GM12878 (cell line): ENCODE results near the gene PRRT1. TPM values are rescaled to one million over a fixed set of nuclear protein-coding genes. Genes with fewer than 3 reads are reported as not detected.

Experiments
- ATAC-seq: fragments of 200-7000 bp; cut with Tn5 transposase; 3 replicates; pipeline ENCODE4 v1.9.1; 2020; ENCODE audit warnings: mild to moderate bottlenecking, moderate library complexity
- BruUV-seq: library from RNA; stranded (reverse); fragments of 400-500 nt; replicated peaks from 2 replicates; lab custom pipeline; 2021; lab: Mats Ljungman, UMichigan
- CTCF ChIA-PET: fragments of 300-600 bp; sonication (Branson Sonifier 250); formaldehyde crosslinking; extraction: SDS; loops from one replicate; lab custom pipeline; 2021; ENCODE audit warnings: inconsistent platforms; lab: Yijun Ruan, JAX
- POLR2A ChIA-PET: fragments of 350-600 bp; formaldehyde crosslinking; extraction: SDS; loops from one replicate; lab custom pipeline; 2021; ENCODE audit warnings: inconsistent platforms; lab: Charles Lee
- RAD21 ChIA-PET: fragments of 300-600 bp; sonication (Branson Sonifier 250); formaldehyde crosslinking; loops from one replicate; lab custom pipeline; 2023; ENCODE audit warnings: antibody characterized with exemption; ENCODE audit not compliant: unreplicated experiment; lab: Charles Lee
- SMC1A ChIA-PET: fragments of 300-600 bp; sonication (Branson Sonifier 250); formaldehyde crosslinking; loops from one replicate; lab custom pipeline; 2023; ENCODE audit not compliant: unreplicated experiment, uncharacterized antibody; lab: Charles Lee
- DNase-seq: peaks from one replicate; pipeline ENCODE4 v3.0.0-alpha.2; 2011; ENCODE audit warnings: low read depth, low spot score
- FAIRE-seq: peaks from 3 replicates; lab custom pipeline; 2011; peaks lifted over from hg19 to GRCh38; lab: Jason Lieb, UNC
- H2AFZ ChIP-seq: 2 replicates; pipeline ENCODE4 v1.6.0; 2011; ENCODE audit warnings: low read depth, low read length, control low read depth; ENCODE audit not compliant: control insufficient read depth
- H3K27ac ChIP-seq: 2 replicates; pipeline ENCODE4 v1.5.1; 2011; ENCODE audit warnings: control low read depth; ENCODE audit not compliant: control insufficient read depth, insufficient read depth
- H3K27me3 ChIP-seq, 2 experiments: replicated peaks in 1 of 2; 2 replicates each; pipeline versions ENCODE4 v1.6.0 to v1.6.1; 2011; ENCODE audit warnings: low read length in 1 of 2; ENCODE audit not compliant: control insufficient read depth in 2 of 2, insufficient read depth in 2 of 2
- H3K36me3 ChIP-seq, 2 experiments: 2 replicates each; pipeline ENCODE4 v1.5.1; 2011; ENCODE audit warnings: low read length in 1 of 2; ENCODE audit not compliant: control insufficient read depth in 2 of 2, insufficient read depth in 2 of 2
- H3K4me1 ChIP-seq: 2 replicates; pipeline ENCODE4 v1.6.1; 2011; ENCODE audit warnings: mild to moderate bottlenecking, low read length, moderate library complexity, mixed read lengths; ENCODE audit not compliant: control insufficient read depth, insufficient read depth
- H3K4me2 ChIP-seq: 2 replicates; pipeline ENCODE4 v1.6.0; 2011; ENCODE audit warnings: control low read depth; ENCODE audit not compliant: control insufficient read depth, insufficient read depth
- H3K4me3 ChIP-seq: fragments of 200-600 bp; sonication (generic); 2 replicates; pipeline ENCODE4 v1.5.1; 2016
- H3K79me2 ChIP-seq: 2 replicates; pipeline ENCODE4 v1.6.0; 2011; ENCODE audit warnings: low read length; ENCODE audit not compliant: control insufficient read depth, insufficient read depth
- H3K9ac ChIP-seq: 2 replicates; pipeline ENCODE4 v1.8.0; 2011; ENCODE audit warnings: low read length, control low read depth, mixed read lengths; ENCODE audit not compliant: control insufficient read depth, insufficient read depth
- H3K9me3 ChIP-seq: replicated peaks from 3 replicates; pipeline ENCODE4 v1.5.1; 2011; ENCODE audit warnings: mild to moderate bottlenecking, low read length; ENCODE audit not compliant: control insufficient read depth, insufficient read depth
- H4K20me1 ChIP-seq: 2 replicates; pipeline ENCODE4 v1.6.0; 2011; ENCODE audit not compliant: control insufficient read depth, insufficient read depth
- BCL11A ChIP-seq: IDR thresholded peaks from 2 replicates; pipeline ENCODE4 v1.6.1; 2011; ENCODE audit warnings: low read depth, low read length
- CHD4 ChIP-seq: fragments of 200-600 bp; sonication (generic); IDR thresholded peaks from 2 replicates; pipeline ENCODE4 v1.6.1; 2016; ENCODE audit warnings: mild to moderate bottlenecking
- HCFC1 ChIP-seq: fragments of 150-350 bp; IDR thresholded peaks from 2 replicates; pipeline ENCODE4 v1.6.1; 2014; ENCODE audit warnings: low read length
- IKZF2 ChIP-seq, 2 experiments: fragments of 450-650 bp; IDR thresholded peaks; 2 replicates each; pipeline ENCODE4 v1.6.1; 2017; ENCODE audit warnings: mild to moderate bottlenecking in 2 of 2, moderate library complexity in 2 of 2
- MLLT1 ChIP-seq: fragments of 450-650 bp; IDR thresholded peaks from 2 replicates; pipeline ENCODE4 v1.6.1; 2016; ENCODE audit warnings: mild to moderate bottlenecking
- NRF1 ChIP-seq: conservative IDR thresholded peaks from 2 replicates; pipeline ENCODE4 v1.6.1; 2011; ENCODE audit warnings: mild to moderate bottlenecking, low read depth, low read length, improper control_type of control experiment
- POU2F2 ChIP-seq: IDR thresholded peaks from 3 replicates; pipeline ENCODE4 v1.6.1; 2011; ENCODE audit warnings: low read depth, mild to moderate bottlenecking, low read length, borderline replicate concordance
- RCOR1 ChIP-seq: conservative IDR thresholded peaks from 2 replicates; pipeline ENCODE4 v1.6.1; 2012; ENCODE audit warnings: low read depth, low read length, improper control_type of control experiment
- RFX5 ChIP-seq: IDR thresholded peaks from 2 replicates; pipeline ENCODE4 v1.6.1; 2011; ENCODE audit warnings: low read depth, low read length, improper control_type of control experiment
- SIX5 ChIP-seq: IDR thresholded peaks from 2 replicates; pipeline ENCODE4 v1.6.1; 2011; ENCODE audit warnings: mild to moderate bottlenecking, low read depth, low read length, moderate library complexity; ENCODE audit not compliant: severe bottlenecking
- SPI1 ChIP-seq: IDR thresholded peaks from 2 replicates; pipeline ENCODE4 v1.6.1; 2011; ENCODE audit warnings: low read depth, mild to moderate bottlenecking, low read length, moderate library complexity, borderline replicate concordance; ENCODE audit not compliant: insufficient read depth
- SUPT20H ChIP-seq: IDR thresholded peaks from 2 replicates; pipeline ENCODE4 v1.6.1; 2011; ENCODE audit warnings: low read depth, mild to moderate bottlenecking, low read length, moderate library complexity, borderline replicate concordance; ENCODE audit not compliant: control insufficient read depth
- ZNF274 ChIP-seq: IDR thresholded peaks from one replicate; pipeline ENCODE4 v1.8.0; 2011; ENCODE audit not compliant: insufficient read length, insufficient read depth
- WGBS: methylation state at CpG from one replicate; pipeline ENCODE4 v1.1.6; 2016; ENCODE audit warnings: low lambda C conversion rate; ENCODE audit not compliant: insufficient replicate concordance, insufficient coverage; ENCODE audit errors: missing lambda C conversion rate; 5-methylcytosine and 5-hydroxymethylcytosine counted together
- in situ Hi-C: fragments of 300-500 bp; cut with MboI; formaldehyde crosslinking; loops from 9 replicates; pipeline ENCODE4 v1.14.3; 2018; ENCODE audit warnings: mixed read lengths
- intact Hi-C: fragments of 100-400 bp; cut with micrococcal nuclease; formaldehyde crosslinking; loops from one replicate; pipeline ENCODE4 v1.14.2; 2022; ENCODE audit not compliant: unreplicated experiment
- polyA plus RNA-seq, 11 experiments: library from polyadenylated mRNA; depleted of rRNA in 4 of 11; unstranded in 6 of 11; stranded (reverse) in 5 of 11; fragments of >200 nt; fragmentation: Nextera tagmentation in 4 of 11; fragmentation: Illumina TruSeq in 1 of 11; extraction: Ambion mirVana in 4 of 11; extraction: Trizol in 1 of 11; gene quantifications; 1 replicate in 1 of 11; 2 replicates in 10 of 11; pipeline versions ENCODE4 v1.2.1 to v1.2.3, GENCODE V29; 2011 to 2016; ENCODE audit warnings: inconsistent platforms in 2 of 11, missing spikeins in 2 of 11, low read depth in 1 of 11
- total RNA-seq, 4 experiments: library from RNA; depleted of rRNA in 3 of 4; stranded (reverse); fragments of >200 nt in 3 of 4; fragmentation: Illumina TruSeq in 1 of 4; extraction: Trizol in 1 of 4; gene quantifications; 2 replicates each; pipeline versions ENCODE4 v1.2.1 to v1.2.3, GENCODE V29; 2013 to 2021
- TF ChIP-seq, protein P1 (sequence below): IDR thresholded peaks from 2 replicates; pipeline ENCODE4 v1.6.1; 2011; ENCODE audit warnings: low read depth, low read length, improper control_type of control experiment, borderline replicate concordance

The PRRT1 gene
- total and polyA plus RNA-seq, 10 of the 15 experiments (the other 5 are each of a cell fraction or from before 2014, with no cell fraction given): 0.04 to 0.15 (median 0.10) TPM; not detected in 6

DNA sequence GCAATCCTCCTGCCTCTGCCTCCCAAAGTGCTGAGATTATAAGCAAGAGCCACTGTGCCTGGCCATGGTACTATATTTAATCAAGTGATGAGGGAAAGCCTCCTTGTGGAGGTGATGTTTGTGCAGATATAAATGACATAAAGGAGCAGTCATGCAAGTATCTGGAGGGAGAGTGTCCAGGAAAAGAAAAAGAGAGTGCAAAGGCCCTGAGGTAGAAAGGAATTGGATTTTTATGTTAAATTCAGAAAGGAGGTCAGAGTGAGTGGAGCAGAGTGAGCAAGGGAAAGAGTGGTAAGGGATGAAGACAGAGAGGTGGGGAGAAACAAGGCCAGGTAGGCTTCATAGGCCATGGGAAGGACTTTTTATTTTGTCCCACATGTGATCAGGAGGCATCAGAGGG lies 14.3 kb downstream of the PRRT1 start:
- BruUV-seq: no TSS peak

GRCh38 chr6:32133786-32134185 lies 18.0 kb downstream of the PRRT1 start:
- peaks cover 4% of the 10 kb centered on the region for H3K4me1 ChIP-seq
- BruUV-seq: no TSS peak
- no peak overlapping the region for H3K27ac ChIP-seq
- H3K9me3 ChIP-seq: no peaks in the 10 kb centered on the region
- POLR2A ChIA-PET: no interaction called here
- H3K4me3 ChIP-seq: no peak overlapping the region
- in situ Hi-C loops: no loop called here
- TF ChIP-seq MLLT1: no peak
- no peak for TF ChIP-seq RFX5
- TF ChIP-seq, all 136 proteins: peak for 0
- no peak overlapping the region for H3K9ac ChIP-seq
- no peaks in the 10 kb centered on the region for H3K27me3 ChIP-seq
- ATAC-seq (no peak), DNase-seq (no peak), FAIRE-seq (no peak)
- H4K20me1 ChIP-seq: no peaks in the 10 kb centered on the region
- 67% methylated on average over 4 of the region's 4 CpGs for WGBS
- peaks cover 3% of the 10 kb centered on the region for H3K79me2 ChIP-seq
- intact Hi-C loops: no loop called here
- RAD21 ChIA-PET: no interaction called here
- no peaks in the 10 kb centered on the region for H3K36me3 ChIP-seq
- H3K4me2 ChIP-seq: no peak overlapping the region
- SMC1A ChIA-PET: no interaction called here
- CTCF ChIA-PET: no interaction called here
- H2AFZ ChIP-seq: no peak overlapping the region

More for the DNA sequence above, 14.3 kb downstream of the PRRT1 start:
- H3K4me2 ChIP-seq: no peak overlapping the region
- H3K9ac ChIP-seq: no peak overlapping the region
- H3K27me3 ChIP-seq: no peaks in the 10 kb centered on the region; a peak in 1 of 4 replicates
- no peaks in the 10 kb centered on the region for H4K20me1 ChIP-seq
- no peak overlapping the region for H3K27ac ChIP-seq
- CTCF ChIA-PET: no interaction called here
- TF ChIP-seq SUPT20H (no peak), RCOR1 (no peak), HCFC1 (no peak), NRF1 (no peak), SPI1 (no peak), ZNF274 (no peak), CHD4 (no peak), POU2F2 (no peak), SIX5 (no peak), IKZF2 (IDR thresholded peaks at IDR 0.05) (no peak), BCL11A (no peak)
- TF ChIP-seq, protein P1, sequence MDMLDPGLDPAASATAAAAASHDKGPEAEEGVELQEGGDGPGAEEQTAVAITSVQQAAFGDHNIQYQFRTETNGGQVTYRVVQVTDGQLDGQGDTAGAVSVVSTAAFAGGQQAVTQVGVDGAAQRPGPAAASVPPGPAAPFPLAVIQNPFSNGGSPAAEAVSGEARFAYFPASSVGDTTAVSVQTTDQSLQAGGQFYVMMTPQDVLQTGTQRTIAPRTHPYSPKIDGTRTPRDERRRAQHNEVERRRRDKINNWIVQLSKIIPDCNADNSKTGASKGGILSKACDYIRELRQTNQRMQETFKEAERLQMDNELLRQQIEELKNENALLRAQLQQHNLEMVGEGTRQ: no peak
- FAIRE-seq (no peak), DNase-seq (no peak), ATAC-seq (no peak)
- no peaks in the 10 kb centered on the region for H3K9me3 ChIP-seq
- no peaks in the 10 kb centered on the region for H3K4me1 ChIP-seq
- in situ Hi-C loops: no loop called here
- POLR2A ChIA-PET: interaction anchor here (0.7 kb wide), 1 partner anchor 9 kb away, joined by 4 read pairs; no protein-coding TSS in a partner anchor
- intact Hi-C loops: no loop called here
- RAD21 ChIA-PET: no interaction called here
- H2AFZ ChIP-seq: no peak overlapping the region
- H3K36me3 ChIP-seq: no peaks in the 10 kb centered on the region
- H3K79me2 ChIP-seq: no peaks in the 10 kb centered on the region
- SMC1A ChIA-PET: no interaction called here
- no peak overlapping the region for H3K4me3 ChIP-seq
